SK-N-SH (cell line): ENCODE results near the gene TLCD5. TPM values are rescaled to one million over a fixed set of nuclear protein-coding genes. Genes with fewer than 3 reads are reported as not detected.

ENCODE experiments used
- CTCF ChIA-PET: fragments of 300-600, 350-600 bp; formaldehyde crosslinking; extraction: SDS; loops from one replicate; lab custom pipeline; 2021; lab: Yijun Ruan, JAX
- POLR2A ChIA-PET: fragments of 350-600 bp; sonication (Branson Sonifier 250); formaldehyde crosslinking; extraction: SDS; loops from one replicate; lab custom pipeline; 2020; ENCODE audit warnings: antibody characterized with exemption, inconsistent platforms; lab: Yijun Ruan, JAX
- DNase-seq: peaks from one replicate; pipeline ENCODE4 v3.0.0; 2012
- H2AFZ ChIP-seq: fragments of 200-600 bp; sonication (generic); 2 replicates; pipeline ENCODE4 v1.8.1; 2016; ENCODE audit warnings: antibody characterized with exemption, mild to moderate bottlenecking, low read depth
- H3F3A ChIP-seq: fragments of 200-600 bp; sonication (generic); replicated peaks from 2 replicates; pipeline ENCODE3; 2016; ENCODE audit warnings: antibody characterized with exemption, mild to moderate bottlenecking; ENCODE audit not compliant: insufficient read depth
- H3K27ac ChIP-seq, 2 experiments: fragments of 200-500 bp in 1 of 2; fragments of 200-600 bp in 1 of 2; sonication (Bioruptor generic) in 1 of 2; sonication (generic), shearing (Covaris generic) in 1 of 2; 2 replicates each; pipeline versions ENCODE4 v1.5.1 to v1.6.1; 2014 to 2016; ENCODE audit warnings: low read depth in 2 of 2, inconsistent platforms in 1 of 2, low read length in 1 of 2, mild to moderate bottlenecking in 1 of 2, mixed read lengths in 1 of 2
- H3K27me3 ChIP-seq: fragments of 200-600 bp; sonication (generic), shearing (Covaris generic); 2 replicates; pipeline ENCODE4 v1.6.1; 2016; ENCODE audit warnings: mixed run types; ENCODE audit not compliant: insufficient read depth
- H3K36me3 ChIP-seq, 2 experiments: fragments of 200-500 bp in 1 of 2; fragments of 200-600 bp in 1 of 2; sonication (Bioruptor generic) in 1 of 2; sonication (generic) in 1 of 2; replicated peaks in 1 of 2; 2 replicates each; pipeline versions ENCODE3 to v1.5.1; 2014 to 2016; ENCODE audit warnings: low read length in 1 of 2, mild to moderate bottlenecking in 1 of 2; ENCODE audit not compliant: insufficient read depth in 2 of 2, control insufficient read depth in 1 of 2
- H3K4me1 ChIP-seq, 2 experiments: fragments of 200-500 bp in 1 of 2; fragments of 200-600 bp in 1 of 2; sonication (Bioruptor generic) in 1 of 2; sonication (generic), shearing (Covaris generic) in 1 of 2; 2 replicates each; pipeline versions ENCODE4 v1.5.1 to v1.6.1; 2014 to 2016; ENCODE audit warnings: low read depth in 1 of 2, low read length in 1 of 2, mixed run types in 1 of 2; ENCODE audit not compliant: insufficient read depth in 2 of 2, control insufficient read depth in 1 of 2
- H3K4me2 ChIP-seq: fragments of 200-600 bp; sonication (generic), shearing (Covaris generic); 2 replicates; pipeline ENCODE4 v1.6.1; 2017; ENCODE audit warnings: mixed run types
- H3K4me3 ChIP-seq, 2 experiments: fragments of 200-500 bp in 1 of 2; fragments of 200-600 bp in 1 of 2; sonication (Bioruptor generic) in 1 of 2; sonication (generic), shearing (Covaris generic) in 1 of 2; 2 replicates each; pipeline versions ENCODE4 v1.5.1 to v1.8.1; 2014 to 2016; ENCODE audit warnings: low read depth in 2 of 2, inconsistent platforms in 1 of 2, low read length in 1 of 2, mild to moderate bottlenecking in 1 of 2, mixed read lengths in 1 of 2, moderate library complexity in 1 of 2
- H3K79me2 ChIP-seq: fragments of 200-600 bp; sonication (generic); 2 replicates; pipeline ENCODE4 v1.8.1; 2017; ENCODE audit warnings: mild to moderate bottlenecking; ENCODE audit not compliant: insufficient read depth
- H3K9ac ChIP-seq: fragments of 200-600 bp; sonication (generic); 2 replicates; pipeline ENCODE4 v1.6.1; 2017; ENCODE audit warnings: mixed run types
- H3K9me2 ChIP-seq: fragments of 200-600 bp; sonication (generic); 2 replicates; pipeline ENCODE4 v1.6.1; 2017; ENCODE audit warnings: mixed run types
- H3K9me3 ChIP-seq: fragments of 200-600 bp; sonication (generic); 2 replicates; pipeline ENCODE4 v1.6.1; 2017; ENCODE audit warnings: mixed run types, mild to moderate bottlenecking, moderate library complexity
- H4K20me1 ChIP-seq: fragments of 200-600 bp; sonication (generic); 2 replicates; pipeline ENCODE4 v1.6.1; 2017; ENCODE audit warnings: mild to moderate bottlenecking, mixed run types; ENCODE audit not compliant: insufficient read depth
- CHD2 ChIP-seq: fragments of 150-350 bp; IDR thresholded peaks from 2 replicates; pipeline ENCODE4 v1.6.1; 2018; ENCODE audit warnings: low read length; ENCODE audit not compliant: partially characterized antibody
- CTCF ChIP-seq: fragments of 200-600 bp; sonication (generic); IDR thresholded peaks from 2 replicates; pipeline ENCODE4 v1.6.1; 2017; ENCODE audit warnings: antibody characterized with exemption, mild to moderate bottlenecking, moderate library complexity
- EP300 ChIP-seq, 2 experiments: IDR thresholded peaks; 2 replicates each; pipeline versions ENCODE4 v1.4.0 to v1.6.1; 2012; ENCODE audit warnings: borderline replicate concordance in 1 of 2, low read depth in 1 of 2, low read length in 1 of 2
- EZH2phosphoT487 ChIP-seq: fragments of 200-600 bp; sonication (generic); IDR thresholded peaks from 2 replicates; pipeline ENCODE4 v1.6.1; 2017; ENCODE audit warnings: low read depth, mixed run types, mild to moderate bottlenecking, antibody characterized with exemption, moderate library complexity, borderline replicate concordance
- FOSL2 ChIP-seq: IDR thresholded peaks from 2 replicates; pipeline ENCODE4 v1.4.0; 2012; ENCODE audit warnings: low read depth, mild to moderate bottlenecking, moderate library complexity, borderline replicate concordance
- FOXJ3 ChIP-seq: sonication (generic); formaldehyde crosslinking; IDR thresholded peaks from 2 replicates; pipeline ENCODE4 v1.5.1; 2020; ENCODE audit warnings: mild to moderate bottlenecking, missing genetic modification reagents
- FOXM1 ChIP-seq: IDR thresholded peaks from 2 replicates; pipeline ENCODE4 v1.4.0; 2012; ENCODE audit warnings: low read depth, mild to moderate bottlenecking
- IRF3 ChIP-seq: fragments of 150-350 bp; IDR thresholded peaks from 2 replicates; pipeline ENCODE4 v1.6.1; 2016; ENCODE audit warnings: mild to moderate bottlenecking, low read depth, low read length
- JUND ChIP-seq: IDR thresholded peaks from 2 replicates; pipeline ENCODE4 v1.4.0; 2012
- MXI1 ChIP-seq: IDR thresholded peaks from 2 replicates; pipeline ENCODE4 v1.6.1; 2012; ENCODE audit warnings: mild to moderate bottlenecking, low read depth, low read length, improper control_type of control experiment
- NFIC ChIP-seq: IDR thresholded peaks from 2 replicates; pipeline ENCODE4 v1.4.0; 2012; ENCODE audit warnings: borderline replicate concordance
- RCOR1 ChIP-seq: fragments of 150-350 bp; IDR thresholded peaks from 2 replicates; pipeline ENCODE4 v1.6.1; 2017; ENCODE audit warnings: antibody characterized with exemption, low read length
- REST ChIP-seq: IDR thresholded peaks from 2 replicates; pipeline ENCODE4 v1.6.1; 2012; ENCODE audit warnings: mild to moderate bottlenecking, low read depth, low read length, moderate library complexity
- RXRA ChIP-seq: IDR thresholded peaks from 2 replicates; pipeline ENCODE4 v1.4.0; 2012; ENCODE audit warnings: low read depth, mild to moderate bottlenecking, borderline replicate concordance
- SIN3A ChIP-seq: IDR thresholded peaks from 2 replicates; pipeline ENCODE4 v1.6.1; 2012; ENCODE audit warnings: low read depth, mild to moderate bottlenecking, low read length, moderate library complexity, borderline replicate concordance
- TEAD4 ChIP-seq: IDR thresholded peaks from 2 replicates; pipeline ENCODE4 v1.4.0; 2012; ENCODE audit warnings: mild to moderate bottlenecking, borderline replicate concordance; ENCODE audit not compliant: insufficient read depth
- WGBS: methylation state at CpG from one replicate; pipeline ENCODE4 v1.1.6; 2017; ENCODE audit warnings: low lambda C conversion rate; 5-methylcytosine and 5-hydroxymethylcytosine counted together
- polyA plus RNA-seq, 3 experiments: library from polyadenylated mRNA; depleted of rRNA; stranded (reverse); fragments of >200 nt; gene quantifications; 2 replicates each; pipeline ENCODE4 v1.2.3, GENCODE V29; 2012

The TLCD5 gene
- polyA plus RNA-seq, 1 of the 3 experiments (the other 2 are of a cell fraction) = 12.7 TPM

- peaks cover 0 to 26% of the 10 kb centered on the region in 2 experiments; a peak in 2 of 4 replicates for H3K4me1 ChIP-seq
- no peak overlapping the region for H3K4me2 ChIP-seq
- H3K27ac ChIP-seq = no peak overlapping the region
- no peaks in the 10 kb centered on the region for H3K9me2 ChIP-seq
- CTCF ChIA-PET = interaction anchor here (1.5 to 19.4 kb wide), 4 partner anchors 9 to 125 kb away, joined by 3 to 622 read pairs (median 166); partner anchors contain the start of gene POU2F3
- POLR2A ChIA-PET = no interaction called here
- TF ChIP-seq CTCF (no peak), FOSL2 (no peak), MXI1 (no peak), CHD2 (no peak), TEAD4 (no peak), EP300 (IDR thresholded peaks at IDR 0.05; ENCODE audit: borderline replicate concordance in 1 of 2, low read depth in 1 of 2, low read length in 1 of 2) (no peak)
- peaks cover 3% of the 10 kb centered on the region for H3K27me3 ChIP-seq
- no peaks in the 10 kb centered on the region for H3K36me3 ChIP-seq
- no peak overlapping the region for H3K9ac ChIP-seq
- DNase-seq = no peak
- H2AFZ ChIP-seq = no peak overlapping the region
- no peaks in the 10 kb centered on the region for H3K9me3 ChIP-seq
- H4K20me1 ChIP-seq = no peaks in the 10 kb centered on the region
- no peak overlapping the region for H3K4me3 ChIP-seq
- H3K79me2 ChIP-seq = no peaks in the 10 kb centered on the region
- 89% methylated on average over 5 of the region's 5 CpGs for WGBS
- no peaks in the 10 kb centered on the region for H3F3A ChIP-seq
Measured at GRCh38 chr11:120296554-120296953, 28.5 kb upstream of the TLCD5 start.

GRCh38 chr11:120298461-120298860, 26.6 kb upstream of the TLCD5 start:
- ChIA-PET CTCF (interaction anchor here (0.6 to 19.4 kb wide), 9 partner anchors 16 to 587 kb away, joined by 3 to 622 read pairs (median 17); partner anchors contain the start of gene POU2F3), POLR2A (interaction anchor here (2.7 kb wide), 1 partner anchor 64 kb away, joined by 6 read pairs; no protein-coding TSS in a partner anchor)
- no peak overlapping the region for H3K27ac ChIP-seq
- peaks cover 0 to 26% of the 10 kb centered on the region in 2 experiments; a peak in 2 of 4 replicates for H3K4me1 ChIP-seq
- H3K36me3 ChIP-seq = no peaks in the 10 kb centered on the region
- H3K9ac ChIP-seq = no peak overlapping the region
- peaks cover 3% of the 10 kb centered on the region; the same call in 1 of the 2 replicates for H3K27me3 ChIP-seq
- peaks cover 4% of the 10 kb centered on the region for H3F3A ChIP-seq
- no peak overlapping the region for H2AFZ ChIP-seq
- no peak overlapping the region for H3K4me2 ChIP-seq
- no peaks in the 10 kb centered on the region for H3K9me3 ChIP-seq
- H4K20me1 ChIP-seq = no peaks in the 10 kb centered on the region
- no peak overlapping the region for H3K4me3 ChIP-seq
- no peaks in the 10 kb centered on the region for H3K79me2 ChIP-seq
- no peak for DNase-seq
- H3K9me2 ChIP-seq = no peaks in the 10 kb centered on the region
- 84% methylated on average over 5 of the region's 5 CpGs for WGBS
- no peak for TF ChIP-seq FOSL2
- TF ChIP-seq CTCF = no peak
- TF ChIP-seq IRF3 = no peak
- TF ChIP-seq EZH2phosphoT487 = no peak
- no peak for TF ChIP-seq REST
- TF ChIP-seq SIN3A = no peak
- no peak for TF ChIP-seq FOXM1
- no peak for TF ChIP-seq RCOR1
- no peak for TF ChIP-seq RXRA
- no peak for TF ChIP-seq NFIC
- no peak for TF ChIP-seq JUND
- no peak for TF ChIP-seq CHD2
- TF ChIP-seq FOXJ3 (CRISPR knock-in tag) = no peak
